CD4-positive, alpha-beta T cell treated with Interleukin-15 for 1 hour (primary cell): ENCODE data around the gene SGCG.
"Not testable (repeated sequence)": the region's sequence is repeated elsewhere in the genome, so short reads cannot be mapped to it uniquely, and the experiment has no call there.

Experiments
- DNase-seq: peaks from one replicate; pipeline ENCODE4 v3.0.0-alpha.2; 2020

The SGCG gene

DNA sequence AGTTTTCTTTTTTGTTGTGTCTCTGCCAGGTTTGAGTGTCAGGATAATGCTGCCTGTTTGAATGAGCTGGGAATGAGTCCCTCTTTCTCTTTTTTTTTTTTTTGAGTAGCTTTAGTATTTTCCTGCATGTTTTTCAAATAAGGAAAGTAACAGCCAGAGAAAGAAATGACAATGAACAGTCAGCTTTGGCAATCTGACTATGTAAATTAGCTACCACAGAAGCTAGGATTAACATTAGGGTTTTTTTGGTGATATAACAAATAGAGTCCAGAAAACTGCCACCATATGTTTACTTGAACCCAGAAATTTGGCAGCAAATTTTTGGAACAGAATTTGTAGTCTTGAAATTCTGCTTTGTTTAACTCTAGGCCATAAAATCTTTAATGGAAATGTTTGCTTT is 50.5 kb downstream of the SGCG start:
- no peak for DNase-seq

- no peak for DNase-seq
These were observed 55.2 kb downstream of the SGCG start for GRCh38 chr13:23235994-23236393.

GRCh38 chr13:23243066-23243465 is 62.3 kb downstream of the SGCG start:
- DNase-seq = no peak

- DNase-seq = not testable (repeated sequence)
These were observed 67.6 kb downstream of the SGCG start for GRCh38 chr13:23248410-23248809.

DNA sequence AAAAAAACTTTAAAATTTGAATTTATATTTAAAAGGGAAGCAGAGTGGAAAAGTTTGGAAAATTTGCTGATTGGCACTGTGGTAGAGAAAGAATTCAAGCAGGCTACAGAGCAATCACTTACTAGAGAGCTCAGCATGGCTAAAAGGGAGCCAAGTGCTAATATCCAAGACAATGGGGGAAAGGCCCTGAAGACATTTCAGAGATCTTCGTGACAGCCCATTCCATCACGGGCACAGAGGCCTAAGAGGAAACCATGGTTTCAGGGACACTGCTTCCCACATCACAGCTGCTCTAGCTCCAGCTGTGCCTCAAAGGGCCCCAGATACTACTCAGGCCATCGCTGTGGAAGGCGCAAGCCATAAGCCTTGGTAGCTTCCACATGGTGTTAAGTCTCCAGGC is 73.7 kb downstream of the SGCG start:
- no peak for DNase-seq

GRCh38 chr13:23267571-23267970 is 86.8 kb downstream of the SGCG start:
- DNase-seq = no peak

GRCh38 chr13:23268441-23268840 is 87.7 kb downstream of the SGCG start:
- no peak for DNase-seq

GRCh38 chr13:23271331-23271730 is 90.6 kb downstream of the SGCG start:
- DNase-seq = no peak

- DNase-seq = no peak
These were observed 92.7 kb downstream of the SGCG start for GRCh38 chr13:23273498-23273897.

DNA sequence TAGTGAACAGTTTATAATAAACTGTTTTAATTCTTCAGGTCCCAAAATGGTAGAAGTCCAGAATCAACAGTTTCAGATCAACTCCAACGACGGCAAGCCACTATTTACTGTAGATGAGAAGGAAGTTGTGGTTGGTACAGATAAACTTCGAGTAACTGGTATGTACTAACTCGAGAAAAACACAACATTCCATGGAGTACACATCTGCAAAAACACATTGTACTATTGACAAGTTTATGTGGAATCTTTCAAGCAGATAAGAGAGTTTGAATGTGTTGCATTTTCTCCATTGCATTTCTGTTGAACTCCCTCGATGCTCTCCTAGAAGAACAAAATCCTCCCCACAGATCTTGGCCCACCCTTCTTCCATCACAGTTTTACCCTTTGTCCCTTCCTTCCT is 98.5 kb downstream of the SGCG start:
- DNase-seq = no peak

DNA sequence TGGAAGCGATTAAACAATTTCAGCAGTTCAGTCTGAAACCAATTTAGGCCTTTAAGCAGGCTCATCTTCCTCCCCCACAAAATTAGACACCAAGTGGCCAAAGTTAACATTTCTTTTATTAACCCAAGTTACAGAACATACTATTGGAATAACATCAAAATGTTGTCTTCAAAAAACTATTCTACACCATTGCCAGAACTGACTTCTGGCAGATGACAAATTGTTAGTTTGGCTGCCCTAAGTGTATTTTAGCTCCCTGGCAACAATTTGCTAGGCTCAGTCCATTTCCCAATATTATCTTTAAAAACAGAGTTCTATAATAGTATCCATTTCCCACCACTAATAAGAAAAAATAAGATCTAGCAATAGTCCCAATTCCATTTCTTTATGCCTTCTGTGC is 107.8 kb downstream of the SGCG start:
- no peak for DNase-seq

GRCh38 chr13:23288995-23289394 is 108.2 kb downstream of the SGCG start:
- no peak for DNase-seq

GRCh38 chr13:23289917-23290357 is 109.2 kb downstream of the SGCG start:
- no peak for DNase-seq

- no peak for DNase-seq
These were observed 111.8 kb downstream of the SGCG start for GRCh38 chr13:23292586-23292985.

GRCh38 chr13:23314837-23315236 is 134.1 kb downstream of the SGCG start:
- not testable (repeated sequence) for DNase-seq

GRCh38 chr13:23319883-23320224 is 139.1 kb downstream of the SGCG start:
- DNase-seq = no peak

GRCh38 chr13:23320926-23321534 is 140.3 kb downstream of the SGCG start:
- no peak for DNase-seq

DNA sequence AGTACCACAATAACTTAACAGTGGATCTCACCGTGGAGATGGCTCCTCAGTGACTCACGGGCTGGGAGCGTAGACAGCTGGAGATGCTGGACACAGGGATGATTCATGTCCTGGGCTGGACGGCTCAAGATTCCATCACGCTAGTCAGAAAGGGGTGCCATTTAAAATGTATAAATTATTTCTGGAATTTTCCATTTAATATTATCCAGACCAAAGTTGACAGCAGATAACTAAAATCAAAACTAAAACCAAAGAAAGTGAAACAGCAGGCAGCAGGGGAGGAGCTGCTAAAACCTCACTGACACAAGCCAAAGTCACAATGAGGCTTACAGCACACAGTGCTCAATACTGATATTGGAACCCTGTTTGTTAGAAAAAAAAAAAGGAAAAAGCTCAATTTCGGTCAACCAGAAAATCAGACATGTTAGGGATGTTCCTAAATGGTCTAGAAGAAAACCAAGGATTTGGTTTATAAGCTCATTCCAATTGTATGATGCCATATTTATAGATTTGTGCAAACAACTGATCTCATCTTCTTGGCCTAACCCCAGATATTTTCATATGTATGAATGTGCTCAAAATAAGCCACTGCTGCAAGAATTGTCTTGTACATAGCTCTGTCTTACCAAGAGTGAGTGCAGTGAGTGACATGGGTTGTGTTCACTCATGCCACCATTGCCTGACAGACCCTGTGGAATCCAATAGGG is 140.9 kb downstream of the SGCG start:
- DNase-seq = no peak

- no peak for DNase-seq
These were observed 141.9 kb downstream of the SGCG start for GRCh38 chr13:23322353-23323336.

- DNase-seq = no peak
These were observed 143.3 kb downstream of the SGCG start for GRCh38 chr13:23323946-23324709.

GRCh38 chr13:23325191-23325590 is 144.4 kb downstream of the SGCG start:
- DNase-seq = no peak

DNA sequence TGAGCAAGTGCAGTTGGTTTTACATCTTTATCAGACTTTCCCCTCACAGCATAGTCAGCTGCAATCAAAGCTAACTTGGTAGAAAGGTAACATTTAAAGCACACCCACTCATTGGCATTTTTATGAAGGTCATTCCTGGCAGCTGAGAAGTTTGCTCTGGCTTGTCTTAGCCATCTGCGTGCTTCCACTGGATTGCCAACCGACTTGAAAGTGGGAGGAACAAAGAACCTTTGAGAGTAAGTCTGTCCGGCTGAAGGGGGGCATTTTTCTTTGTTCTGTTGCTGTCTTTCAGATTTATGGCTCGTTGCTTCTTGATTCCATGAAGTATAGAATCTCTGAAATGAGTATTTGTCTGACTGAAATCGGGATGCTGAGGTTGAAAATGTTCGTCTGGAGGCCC is 149.6 kb downstream of the SGCG start:
- no peak for DNase-seq

DNA sequence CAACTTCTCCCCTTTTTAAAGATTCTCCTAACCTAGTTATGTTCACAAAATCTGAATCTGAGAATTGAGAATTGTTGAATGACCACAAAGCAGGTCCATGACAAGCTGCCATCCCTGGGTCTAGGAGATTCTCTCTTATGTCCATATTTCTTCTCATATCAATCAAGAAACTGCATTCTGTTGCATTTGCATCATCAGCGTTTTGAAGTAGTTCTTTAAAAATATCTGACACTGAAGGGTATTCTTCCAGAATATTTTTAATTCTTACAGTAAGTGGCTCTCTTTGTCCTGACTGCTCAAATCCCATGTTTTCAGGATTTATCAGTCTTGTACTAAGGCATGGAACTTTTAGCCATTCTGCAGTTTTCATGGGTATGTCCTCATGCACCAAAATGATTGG is 158.4 kb downstream of the SGCG start:
- no peak for DNase-seq
